SU-DHL-6 (cell line): ENCODE data around the gene DNAH11.

Source experiments
- EZH2phosphoT487 ChIP-seq: fragments of 200-600 bp; sonication (generic), shearing (Covaris generic); conservative IDR thresholded peaks from 2 replicates; pipeline ENCODE4 v1.6.1; 2018; ENCODE audit warnings: mild to moderate bottlenecking, antibody characterized with exemption, low read length, moderate library complexity, mixed read lengths
- TF ChIP-seq, protein P1 (sequence below): fragments of 200-600 bp; sonication (generic); IDR thresholded peaks from one replicate; pipeline ENCODE4 v1.5.1; 2017; ENCODE audit warnings: antibody characterized with exemption, mild to moderate bottlenecking, low read length, moderate library complexity; ENCODE audit not compliant: insufficient read depth, poor library complexity, severe bottlenecking

DNA sequence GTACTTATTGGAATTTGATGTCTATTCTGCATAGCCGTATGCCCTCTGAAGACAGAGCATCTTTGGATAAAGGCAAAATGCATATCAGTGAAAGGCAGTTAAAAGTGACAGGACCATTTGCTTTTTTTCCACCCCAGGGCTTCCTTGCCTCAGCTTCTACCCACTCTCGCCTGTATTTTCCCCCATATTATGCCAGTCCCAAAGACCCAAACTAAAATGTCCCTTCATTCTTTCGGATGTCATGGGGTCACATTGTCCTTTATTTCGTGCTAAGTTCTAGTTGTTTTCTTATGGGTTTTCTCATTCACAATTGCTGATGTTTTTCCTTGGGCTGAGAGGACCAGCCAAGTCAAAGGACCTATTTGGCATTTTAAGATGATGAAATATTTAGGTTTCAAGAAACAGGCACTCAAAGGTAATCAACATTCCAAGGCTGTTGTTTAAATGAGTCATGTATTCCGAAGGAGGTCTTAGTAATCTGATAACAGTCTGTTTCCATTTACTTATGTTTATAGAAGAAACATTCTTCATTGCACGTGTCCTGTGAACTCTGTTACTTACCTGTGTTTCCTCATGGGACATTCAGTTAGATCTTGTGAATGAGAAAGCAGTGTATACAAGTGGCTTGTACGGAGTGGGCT, 74.1 kb downstream of the DNAH11 start:
- no peak for TF ChIP-seq EZH2phosphoT487
- TF ChIP-seq, protein P1, sequence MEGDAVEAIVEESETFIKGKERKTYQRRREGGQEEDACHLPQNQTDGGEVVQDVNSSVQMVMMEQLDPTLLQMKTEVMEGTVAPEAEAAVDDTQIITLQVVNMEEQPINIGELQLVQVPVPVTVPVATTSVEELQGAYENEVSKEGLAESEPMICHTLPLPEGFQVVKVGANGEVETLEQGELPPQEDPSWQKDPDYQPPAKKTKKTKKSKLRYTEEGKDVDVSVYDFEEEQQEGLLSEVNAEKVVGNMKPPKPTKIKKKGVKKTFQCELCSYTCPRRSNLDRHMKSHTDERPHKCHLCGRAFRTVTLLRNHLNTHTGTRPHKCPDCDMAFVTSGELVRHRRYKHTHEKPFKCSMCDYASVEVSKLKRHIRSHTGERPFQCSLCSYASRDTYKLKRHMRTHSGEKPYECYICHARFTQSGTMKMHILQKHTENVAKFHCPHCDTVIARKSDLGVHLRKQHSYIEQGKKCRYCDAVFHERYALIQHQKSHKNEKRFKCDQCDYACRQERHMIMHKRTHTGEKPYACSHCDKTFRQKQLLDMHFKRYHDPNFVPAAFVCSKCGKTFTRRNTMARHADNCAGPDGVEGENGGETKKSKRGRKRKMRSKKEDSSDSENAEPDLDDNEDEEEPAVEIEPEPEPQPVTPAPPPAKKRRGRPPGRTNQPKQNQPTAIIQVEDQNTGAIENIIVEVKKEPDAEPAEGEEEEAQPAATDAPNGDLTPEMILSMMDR: no peak
